GM19023 (cell line): ENCODE results near the gene TXNIP.
A peak's percentile ranks its signal among the peaks of the same experiment; 100 is the strongest.
"Not testable (repeated sequence)": the region's sequence is repeated elsewhere in the genome, so short reads cannot be mapped to it uniquely, and the experiment has no call there.

Experiments
- ATAC-seq: cut with Tn5 transposase; IDR thresholded peaks from one replicate; pipeline ENCODE4 v1.9.1; 2021; ENCODE audit warnings: mild to moderate bottlenecking, moderate library complexity; ENCODE audit not compliant: unreplicated experiment

Gene TXNIP, protein sequence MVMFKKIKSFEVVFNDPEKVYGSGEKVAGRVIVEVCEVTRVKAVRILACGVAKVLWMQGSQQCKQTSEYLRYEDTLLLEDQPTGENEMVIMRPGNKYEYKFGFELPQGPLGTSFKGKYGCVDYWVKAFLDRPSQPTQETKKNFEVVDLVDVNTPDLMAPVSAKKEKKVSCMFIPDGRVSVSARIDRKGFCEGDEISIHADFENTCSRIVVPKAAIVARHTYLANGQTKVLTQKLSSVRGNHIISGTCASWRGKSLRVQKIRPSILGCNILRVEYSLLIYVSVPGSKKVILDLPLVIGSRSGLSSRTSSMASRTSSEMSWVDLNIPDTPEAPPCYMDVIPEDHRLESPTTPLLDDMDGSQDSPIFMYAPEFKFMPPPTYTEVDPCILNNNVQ

DNA sequence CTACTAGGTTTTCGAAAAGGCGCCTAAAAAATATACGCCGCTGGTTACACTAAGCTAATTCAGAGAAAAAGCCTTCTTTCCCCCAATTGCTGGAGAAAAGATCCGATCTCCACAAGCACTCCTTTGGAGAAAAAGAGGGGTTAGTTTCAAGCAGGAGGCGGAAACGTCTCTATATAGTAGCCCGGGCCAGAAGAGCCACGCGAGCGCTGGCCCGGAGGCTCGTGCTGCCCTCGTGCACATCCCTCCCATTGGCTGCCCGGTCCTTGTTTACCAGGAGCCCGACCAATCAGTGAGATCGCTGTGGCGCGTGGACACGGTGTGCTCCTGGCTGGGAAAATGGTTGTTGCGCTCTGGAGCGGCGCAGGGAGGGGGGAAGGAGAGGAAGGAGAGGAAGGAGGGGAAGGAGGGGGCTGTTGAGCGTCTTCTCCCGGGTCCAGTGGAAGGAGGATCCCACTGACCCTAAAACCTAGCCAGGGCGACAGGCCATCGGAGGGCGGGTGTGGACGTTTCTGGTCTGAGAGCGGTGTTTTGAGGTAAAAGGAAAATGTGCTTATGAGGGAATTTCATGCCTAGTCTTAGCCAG is at the start of gene TXNIP:
TSS of gene TXNIP (minus strand) at position 147 of the 583 bp plus-strand sequence. CDS start 313 bp downstream, outside the sequence.
- peak; percentile 94 for ATAC-seq

DNA sequence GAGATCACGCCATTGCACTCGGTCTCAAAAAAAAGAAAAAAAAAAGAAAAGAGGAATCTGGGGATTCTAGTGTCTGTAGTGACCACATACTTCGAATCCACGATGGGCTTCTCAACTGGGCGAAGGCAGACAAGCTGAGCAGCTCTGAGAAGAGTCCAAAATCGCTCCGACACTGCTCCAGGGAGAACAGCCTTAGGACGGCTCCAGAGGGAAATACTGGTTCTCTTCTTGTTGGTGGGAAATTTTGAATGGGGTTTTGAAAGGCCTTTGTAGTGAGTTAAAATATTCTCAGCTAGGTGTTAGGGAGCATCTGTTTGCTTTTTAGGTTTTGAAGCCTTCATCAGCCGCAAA is 43.4 kb upstream of the TXNIP start:
- no peak for ATAC-seq

- ATAC-seq: peak; percentile 29
Observed at GRCh38 chr1:146036965-146037646, 40.7 kb upstream of the TXNIP start.

GRCh38 chr1:146036241-146036964 is 40.0 kb upstream of the TXNIP start:
- no peak for ATAC-seq

DNA sequence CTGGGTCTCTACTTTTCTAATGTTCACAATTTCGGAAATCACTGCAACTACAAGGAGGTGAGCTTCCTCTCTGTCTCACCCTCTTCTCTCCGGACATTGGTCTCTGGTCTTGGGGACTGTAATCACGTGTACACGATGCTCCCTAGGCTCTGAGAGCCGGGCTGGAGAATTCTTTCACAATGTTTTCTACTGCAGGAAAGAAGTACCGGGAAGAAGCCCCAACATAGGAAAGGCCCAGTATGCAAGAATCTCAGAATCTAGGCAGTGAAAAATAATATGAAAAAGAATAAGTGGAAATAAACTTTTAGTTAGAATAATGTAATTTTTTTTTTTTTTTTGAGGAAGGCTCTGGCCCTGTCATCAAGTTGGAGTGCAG is 38.7 kb upstream of the TXNIP start:
- ATAC-seq: no peak

DNA sequence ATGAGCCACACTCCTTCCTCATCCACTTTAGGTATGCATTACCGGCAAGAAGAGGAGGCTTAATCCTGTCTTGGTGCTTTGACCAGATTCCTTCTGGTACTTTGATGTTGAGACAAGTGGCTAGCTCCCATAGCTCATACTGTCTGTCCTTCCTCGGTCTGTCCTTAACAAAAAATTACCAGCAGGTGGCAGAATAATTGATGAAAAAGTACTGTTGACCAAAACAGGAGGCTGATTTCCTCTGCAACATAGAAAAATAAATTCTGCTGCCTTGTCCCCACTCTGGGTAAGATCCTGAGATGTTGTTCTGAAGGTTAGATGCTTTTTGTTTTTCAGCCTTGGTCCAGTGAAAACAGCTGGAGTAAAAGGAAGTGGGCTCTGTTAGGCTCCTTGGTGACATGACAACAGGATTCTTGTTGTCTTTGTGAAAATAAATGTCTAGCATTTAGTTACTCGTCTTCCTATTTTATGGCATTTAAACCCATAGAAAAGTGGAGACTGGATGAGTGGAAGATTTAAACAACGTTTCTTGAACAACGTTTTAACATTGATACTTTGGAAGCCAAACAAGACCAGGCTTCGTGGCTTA is 36.3 kb upstream of the TXNIP start:
- no peak for ATAC-seq

- no peak for ATAC-seq
Observed at GRCh38 chr1:146031476-146031875, 35.1 kb upstream of the TXNIP start.

- ATAC-seq: no peak
Observed at GRCh38 chr1:146029117-146029516, 32.7 kb upstream of the TXNIP start.

DNA sequence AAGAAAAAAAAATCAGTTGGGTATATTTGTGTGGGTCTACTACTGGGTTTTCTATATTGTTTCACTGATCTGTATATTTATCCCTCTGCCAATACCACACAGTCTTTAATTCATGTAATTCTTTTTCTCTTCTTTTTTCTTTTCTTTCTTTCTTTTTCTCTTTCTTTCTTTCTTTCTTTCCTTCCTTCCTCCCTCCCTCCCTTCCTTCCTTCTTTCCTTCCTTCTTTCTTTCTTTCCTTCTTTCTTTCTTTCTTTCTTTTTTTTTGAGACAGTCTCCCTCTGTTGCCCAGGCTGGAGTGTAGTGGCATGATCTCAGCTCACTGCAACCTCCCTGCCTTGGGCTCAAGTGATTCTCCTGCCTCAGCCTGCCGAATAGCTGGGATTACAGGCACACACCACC is 30.3 kb upstream of the TXNIP start:
- not testable (repeated sequence) for ATAC-seq

DNA sequence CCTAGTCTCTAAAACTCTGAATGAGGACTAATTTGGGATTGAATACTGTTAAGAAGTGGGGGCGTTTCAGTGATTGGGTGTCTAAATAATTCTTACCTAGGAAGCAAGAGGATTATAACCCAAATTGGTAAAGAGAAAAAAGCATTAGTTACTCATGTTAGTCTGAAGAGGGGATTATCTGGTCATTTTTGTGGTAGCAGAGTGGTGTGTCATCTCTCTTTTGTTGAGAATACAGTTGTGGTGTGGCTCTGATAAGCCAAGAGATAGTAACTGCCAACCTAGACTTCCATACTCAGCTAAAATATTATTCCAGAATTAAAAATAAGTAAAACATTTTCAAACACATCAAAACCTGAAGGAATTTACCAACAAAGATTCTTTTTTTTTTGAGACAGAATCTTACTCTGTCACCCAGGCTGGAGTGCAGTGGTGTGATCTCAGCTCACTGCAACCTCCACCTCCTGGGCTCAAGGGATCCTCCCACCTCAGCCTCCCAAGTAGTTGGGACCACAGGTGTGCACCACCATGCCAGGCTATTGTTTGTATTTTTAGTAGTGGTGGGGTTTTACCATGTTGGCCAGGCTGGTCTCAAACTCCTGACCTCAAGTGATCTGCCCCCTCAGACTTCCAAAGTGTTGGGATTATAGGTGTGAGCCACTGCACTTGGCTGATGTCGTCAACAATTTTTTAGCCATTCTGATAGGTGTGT is 29.6 kb upstream of the TXNIP start:
- not testable (repeated sequence) for ATAC-seq

GRCh38 chr1:146022403-146023127 is 26.2 kb upstream of the TXNIP start:
- no peak for ATAC-seq

- no peak for ATAC-seq
Observed at GRCh38 chr1:146021622-146022402, 25.4 kb upstream of the TXNIP start, which contains the start of gene HJV. HJV (minus strand) TSS chr1:146021735; CDS start chr1:146020231, 1,504 bp downstream.

DNA sequence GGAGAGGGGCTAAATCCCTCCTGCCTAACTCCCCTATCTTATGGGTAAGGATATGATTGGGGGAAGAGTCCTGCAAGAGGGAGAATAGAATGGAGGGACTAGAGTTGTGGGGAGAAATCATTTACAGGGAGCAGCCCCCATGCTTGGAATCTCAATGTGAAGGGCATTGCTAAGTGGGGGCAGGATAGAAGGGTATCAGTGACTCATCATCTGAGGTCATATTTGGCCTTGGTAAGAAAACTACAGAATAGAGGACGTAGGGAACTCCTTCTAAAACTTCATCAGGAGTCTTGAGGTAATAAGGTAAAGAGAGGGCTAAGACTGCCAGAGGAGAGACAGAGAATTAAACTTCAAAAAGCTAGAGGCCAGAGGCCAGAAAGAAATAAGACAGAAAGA is 24.7 kb upstream of the TXNIP start:
- no peak for ATAC-seq

DNA sequence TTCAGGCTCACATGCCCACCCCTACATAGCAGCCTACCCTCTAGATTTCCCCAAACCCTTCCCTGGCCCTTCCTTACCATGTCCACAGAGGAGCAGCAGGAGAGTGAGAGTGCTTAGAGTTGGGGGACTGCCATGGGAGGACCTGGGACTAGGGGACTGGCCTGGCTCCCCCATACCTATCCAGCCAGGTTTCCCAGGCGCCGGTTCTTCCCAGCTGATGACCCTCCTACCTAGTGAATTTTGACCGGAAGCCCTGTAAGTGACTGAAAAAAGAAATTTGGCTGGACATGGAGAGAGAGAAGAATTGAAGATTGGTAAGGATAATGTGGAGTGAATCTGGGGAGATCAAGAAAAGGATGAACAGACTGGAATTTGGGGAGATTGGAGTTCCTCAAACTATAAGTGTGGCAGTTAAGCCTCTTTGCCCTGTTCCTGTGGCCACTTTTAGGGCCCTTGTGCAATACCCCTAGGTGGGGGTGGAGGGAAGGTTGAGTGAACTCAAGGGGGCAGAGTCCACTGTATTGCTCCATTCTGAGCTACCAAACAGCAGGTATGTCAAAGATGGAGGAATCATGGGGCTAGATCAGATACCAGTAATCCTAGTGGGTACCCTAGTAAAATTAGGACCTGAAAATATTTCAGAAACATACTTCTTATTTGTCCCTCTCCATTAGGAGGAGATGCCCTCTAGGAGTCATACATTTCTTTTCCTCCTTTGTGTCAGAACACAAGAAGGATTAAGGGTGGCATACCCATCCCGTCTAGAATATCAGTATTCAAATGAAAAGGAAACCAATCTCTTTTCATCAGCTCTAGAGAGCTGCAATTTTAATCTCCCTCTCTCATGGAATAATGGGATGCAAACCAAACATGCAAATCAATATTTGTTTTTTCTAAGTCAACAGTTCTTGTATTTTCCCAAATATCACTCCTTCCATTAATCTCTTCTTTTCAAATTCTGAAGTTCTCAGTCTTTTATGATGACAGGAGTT is 24.0 kb upstream of the TXNIP start:
- no peak for ATAC-seq

GRCh38 chr1:146019231-146020057 is 23.1 kb upstream of the TXNIP start:
- ATAC-seq: no peak

DNA sequence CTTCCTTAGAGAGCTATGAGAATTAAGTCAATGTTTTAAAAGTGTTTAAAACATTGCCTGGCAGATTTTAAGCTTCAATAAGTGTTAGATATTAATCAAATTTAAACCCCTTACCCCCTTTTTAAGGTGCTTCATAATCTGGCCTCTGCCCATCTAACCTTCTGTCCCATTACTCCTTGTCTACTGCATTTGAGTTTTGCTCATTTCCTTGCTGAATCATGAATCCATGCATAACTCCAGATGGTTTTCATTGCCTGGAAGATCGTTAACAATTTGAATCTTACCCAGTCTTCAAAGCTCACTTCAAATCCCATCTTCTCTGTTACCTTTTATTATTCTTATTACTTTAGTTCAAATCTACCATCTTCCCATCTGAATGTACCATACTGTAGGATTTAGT is 20.5 kb upstream of the TXNIP start:
- no peak for ATAC-seq

GRCh38 chr1:146013559-146013922 is 17.2 kb upstream of the TXNIP start:
- ATAC-seq: no peak
